GM21737 (cell line): Measurements from ENCODE around the gene PLIN4.
A peak's percentile ranks its signal among the peaks of the same experiment; 100 is the strongest.

Experiments
- ATAC-seq: cut with Tn5 transposase; IDR thresholded peaks from one replicate; pipeline ENCODE4 v1.9.1; 2021; ENCODE audit warnings: mild to moderate bottlenecking, moderate library complexity; ENCODE audit not compliant: unreplicated experiment

PLIN4 gene

DNA sequence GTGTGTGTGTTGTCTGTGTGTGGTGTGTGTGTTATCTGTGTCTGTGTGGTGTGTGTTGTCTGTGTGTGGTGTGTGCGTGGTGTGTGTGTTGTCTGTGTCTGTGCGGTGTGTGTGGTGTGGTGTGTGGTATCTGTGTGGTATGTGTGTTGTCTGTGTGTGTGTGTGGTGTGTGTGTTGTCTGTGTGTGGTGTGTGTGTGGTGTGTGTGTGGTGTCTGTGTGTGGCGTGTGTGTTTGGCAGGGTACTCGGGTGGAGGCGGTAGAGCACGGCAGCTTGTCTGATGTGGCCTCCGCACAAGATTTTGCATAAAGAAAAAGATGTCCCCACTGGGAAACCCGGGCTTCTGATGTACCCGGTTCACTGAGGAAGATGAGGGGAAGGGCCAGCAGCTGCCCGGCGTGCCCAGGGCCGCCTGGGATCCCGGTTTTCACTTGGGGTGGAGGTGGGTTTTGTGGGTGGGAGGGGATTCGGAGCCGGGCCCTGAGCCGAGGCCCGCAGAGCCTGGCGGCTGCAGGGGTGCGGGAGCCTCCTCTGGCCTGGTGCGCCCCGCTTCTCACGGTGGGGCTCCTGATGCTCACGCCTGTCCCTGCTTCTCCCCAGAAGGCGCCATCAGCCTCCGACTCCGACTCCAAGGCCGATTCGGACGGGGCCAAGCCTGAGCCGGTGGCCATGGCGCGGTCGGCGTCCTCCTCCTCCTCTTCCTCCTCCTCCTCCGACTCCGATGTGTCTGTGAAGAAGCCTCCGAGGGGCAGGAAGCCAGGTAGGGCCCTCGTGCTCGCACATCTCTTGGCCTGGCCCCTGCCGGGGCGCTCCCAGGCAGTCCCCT lies 25.0 kb downstream of the PLIN4 start:
- no peak for ATAC-seq

DNA sequence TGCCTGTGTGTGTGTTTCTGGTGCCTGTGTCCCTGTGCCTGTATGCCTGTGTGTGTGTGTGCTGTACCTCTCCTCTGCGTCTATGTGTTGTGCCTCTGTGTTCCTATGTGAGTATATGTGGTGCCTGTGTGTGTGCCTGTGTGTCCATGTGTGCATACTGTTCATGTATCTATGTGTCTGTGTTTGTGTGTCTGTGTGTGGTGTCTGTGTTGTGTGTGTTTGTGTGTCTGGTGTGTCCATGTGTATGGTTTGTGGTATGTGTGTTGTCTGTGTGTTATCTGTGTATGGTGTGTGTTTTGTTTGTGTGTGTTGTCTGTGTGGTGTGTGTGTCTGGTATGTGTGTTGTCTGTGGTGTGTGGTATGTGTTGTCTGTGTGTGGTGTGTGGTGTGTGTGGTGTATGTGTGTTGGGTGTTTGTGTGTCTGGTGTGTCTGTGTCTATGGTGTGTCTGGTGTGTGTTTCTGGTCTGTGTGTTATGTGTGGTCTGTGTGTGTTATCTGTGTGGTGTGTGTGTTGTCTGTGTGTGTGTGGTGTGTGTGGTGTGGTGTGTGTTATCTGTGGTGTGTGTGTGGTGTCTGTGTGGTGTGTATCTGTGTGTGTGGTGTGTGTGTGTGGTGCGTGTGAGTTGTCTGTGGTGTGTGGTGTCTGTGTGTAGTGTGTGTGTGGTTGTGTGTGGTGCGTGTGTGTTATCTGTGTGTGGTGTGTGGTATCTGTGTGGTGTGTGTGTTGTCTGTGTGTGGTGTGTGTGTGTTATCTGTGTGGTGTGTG lies 25.8 kb downstream of the PLIN4 start:
- ATAC-seq: no peak

DNA sequence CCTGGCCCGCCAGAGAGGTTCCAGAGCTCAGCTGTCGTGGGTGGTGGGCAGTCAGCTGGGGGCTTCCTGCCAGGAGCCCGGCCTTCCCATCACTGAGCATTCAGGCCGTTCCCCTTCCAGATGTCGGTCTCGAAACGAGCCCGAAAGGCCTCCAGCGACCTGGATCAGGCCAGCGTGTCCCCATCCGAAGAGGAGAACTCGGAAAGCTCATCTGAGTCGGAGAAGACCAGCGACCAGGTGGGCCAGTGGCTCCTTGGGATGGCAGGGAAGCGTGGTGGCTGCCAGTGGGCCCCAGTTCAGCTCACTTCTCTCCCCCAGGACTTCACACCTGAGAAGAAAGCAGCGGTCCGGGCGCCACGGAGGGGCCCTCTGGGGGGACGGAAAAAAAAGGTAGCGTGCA lies 26.8 kb downstream of the PLIN4 start:
- ATAC-seq: no peak

DNA sequence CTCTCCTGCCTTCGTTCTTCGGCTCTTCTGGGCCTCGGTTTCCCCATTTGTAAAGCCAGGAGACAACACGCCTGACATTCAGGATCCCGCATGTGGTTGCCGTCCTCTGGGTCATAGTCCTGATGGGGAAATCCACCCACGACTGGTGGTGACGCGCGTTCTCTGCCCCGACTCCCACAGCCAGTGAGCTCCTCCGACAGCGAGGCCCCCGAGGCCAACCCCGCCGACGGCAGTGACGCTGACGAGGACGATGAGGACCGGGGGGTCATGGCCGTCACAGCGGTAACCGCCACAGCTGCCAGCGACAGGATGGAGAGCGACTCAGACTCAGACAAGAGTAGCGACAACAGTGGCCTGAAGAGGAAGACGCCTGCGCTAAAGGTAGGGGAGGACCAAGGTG lies 29.8 kb downstream of the PLIN4 start:
- ATAC-seq: no peak

DNA sequence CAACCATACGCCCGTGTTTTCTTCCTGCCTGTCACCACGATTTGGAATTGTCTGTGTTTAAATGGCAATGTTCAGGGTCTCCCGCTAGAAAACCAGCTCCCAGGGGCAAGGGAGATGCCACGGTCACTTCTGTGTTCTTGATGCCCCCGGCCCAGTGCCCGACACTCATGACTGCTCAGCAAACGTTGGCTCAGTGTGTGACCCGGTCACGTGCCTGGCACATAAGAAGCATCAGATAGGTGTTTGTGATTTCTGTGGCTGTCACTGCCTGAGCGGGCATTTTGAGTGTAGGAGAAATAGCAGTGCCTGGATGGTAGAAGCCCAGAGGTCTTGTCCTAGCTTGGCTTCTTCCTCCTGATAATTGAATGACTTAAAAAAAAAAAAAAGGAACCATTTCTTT lies 30.7 kb downstream of the PLIN4 start:
- no peak for ATAC-seq

DNA sequence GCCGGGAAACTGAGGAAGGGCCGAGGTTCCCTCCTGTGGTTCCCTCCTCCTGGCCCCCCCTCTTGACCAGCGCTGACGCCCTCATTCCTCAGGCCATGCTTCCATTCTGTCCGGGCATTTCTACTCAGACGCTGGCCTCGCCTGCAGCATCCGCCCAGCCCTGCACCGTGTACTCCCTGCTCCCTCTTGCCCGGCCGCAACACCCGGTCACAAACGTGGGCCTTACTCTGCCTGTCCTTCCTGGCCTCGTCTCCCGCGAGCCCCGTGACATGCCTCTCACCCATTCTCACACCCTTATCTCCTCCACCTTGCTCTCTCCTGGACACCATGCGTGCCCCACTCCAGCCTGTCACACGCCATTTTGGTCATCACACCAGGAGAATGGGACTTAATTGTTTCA lies 34.9 kb downstream of the PLIN4 start:
- no peak for ATAC-seq

DNA sequence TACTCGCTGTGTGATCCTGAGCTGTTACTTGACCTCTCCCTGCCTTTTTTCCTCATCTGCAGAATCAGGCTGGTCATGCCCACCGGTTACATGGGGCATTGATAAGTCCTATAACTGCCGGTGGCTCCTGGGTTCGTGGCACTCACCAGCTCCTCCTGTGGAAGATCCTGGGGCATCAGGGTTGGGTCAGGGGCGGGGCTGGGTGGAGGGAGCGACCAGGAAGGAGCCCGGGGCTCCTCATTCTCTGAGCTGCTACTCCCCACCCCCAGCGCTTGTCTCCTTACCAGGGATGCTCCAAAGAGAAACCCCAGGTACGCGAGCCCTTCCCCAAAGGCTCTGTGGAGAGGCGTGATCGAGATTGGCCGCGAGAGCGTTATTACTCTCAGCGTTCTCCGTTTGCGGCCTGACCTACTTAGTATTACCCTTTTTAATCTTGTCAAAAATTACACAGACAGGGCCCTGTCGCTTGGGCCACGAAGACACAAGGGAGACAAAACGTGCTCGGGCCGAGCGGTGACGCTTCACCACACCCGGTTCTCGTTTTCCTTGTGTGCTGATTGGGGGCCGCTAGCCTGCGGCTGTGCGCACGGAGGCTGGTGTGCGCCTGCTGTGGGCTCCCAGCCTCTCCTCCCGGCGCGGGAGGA lies 35.4 kb downstream of the PLIN4 start:
- no peak for ATAC-seq

DNA sequence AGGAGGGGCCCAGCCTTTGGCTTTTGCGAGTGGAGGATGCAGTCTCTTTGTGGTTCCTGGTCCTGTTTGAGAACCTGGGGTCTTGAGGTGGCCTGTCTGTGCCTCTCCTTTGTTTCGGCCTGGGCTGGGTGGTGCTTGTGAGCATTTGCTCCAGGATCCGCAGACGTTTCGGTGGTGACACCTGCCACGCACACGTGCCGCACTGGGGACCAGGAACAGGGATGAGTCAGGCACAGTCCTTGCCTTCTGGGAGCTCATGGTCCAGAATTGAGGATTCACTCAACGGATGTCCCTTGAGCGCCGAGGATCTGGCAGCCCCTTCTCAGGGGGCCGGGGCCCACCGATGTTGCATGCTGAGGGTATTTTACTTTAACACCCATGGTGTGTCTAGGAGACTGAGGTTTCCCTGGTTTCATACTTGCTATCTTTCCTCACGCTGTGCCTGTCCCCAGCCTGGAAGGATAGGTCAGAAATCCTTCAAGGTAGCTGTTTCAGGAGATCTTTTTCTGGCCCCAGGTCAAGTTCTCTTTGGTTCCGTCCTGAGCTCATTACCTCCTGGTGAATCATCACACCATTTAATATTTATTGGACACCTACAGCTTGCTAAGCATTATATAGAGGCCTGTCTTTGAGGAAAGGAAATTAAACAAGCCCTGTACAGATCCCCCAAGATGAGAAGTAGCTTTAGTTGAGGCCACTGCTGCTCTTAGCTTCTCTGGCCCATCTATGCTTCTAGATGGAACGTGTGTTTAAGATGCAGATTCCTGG lies 41.1 kb downstream of the PLIN4 start:
- no peak for ATAC-seq

DNA sequence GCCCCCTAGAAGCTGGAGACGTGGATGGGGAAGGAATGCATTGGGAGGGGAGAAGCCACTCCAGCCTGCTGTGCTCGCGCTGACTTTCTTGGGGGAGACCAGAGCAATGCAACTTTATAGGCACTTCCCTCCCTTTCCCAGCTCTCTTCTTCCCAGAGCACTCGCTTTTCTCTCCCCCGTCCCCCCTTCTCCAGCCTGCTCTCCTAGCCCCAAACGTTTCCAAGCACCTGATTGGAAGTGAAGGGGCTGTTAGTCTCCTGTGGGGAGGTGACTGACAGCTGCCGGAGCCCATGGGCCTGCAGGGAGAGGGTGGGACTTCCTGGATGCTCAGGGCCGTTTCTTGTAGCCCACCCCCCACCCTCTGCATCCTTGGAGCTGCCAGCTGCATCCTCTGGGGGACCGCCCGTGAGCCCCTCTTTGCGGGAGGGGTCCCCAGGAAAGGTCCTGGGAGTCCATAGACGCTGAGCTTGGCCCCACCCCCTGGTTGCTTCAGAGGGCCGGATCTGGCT lies 43.7 kb downstream of the PLIN4 start:
- no peak for ATAC-seq

DNA sequence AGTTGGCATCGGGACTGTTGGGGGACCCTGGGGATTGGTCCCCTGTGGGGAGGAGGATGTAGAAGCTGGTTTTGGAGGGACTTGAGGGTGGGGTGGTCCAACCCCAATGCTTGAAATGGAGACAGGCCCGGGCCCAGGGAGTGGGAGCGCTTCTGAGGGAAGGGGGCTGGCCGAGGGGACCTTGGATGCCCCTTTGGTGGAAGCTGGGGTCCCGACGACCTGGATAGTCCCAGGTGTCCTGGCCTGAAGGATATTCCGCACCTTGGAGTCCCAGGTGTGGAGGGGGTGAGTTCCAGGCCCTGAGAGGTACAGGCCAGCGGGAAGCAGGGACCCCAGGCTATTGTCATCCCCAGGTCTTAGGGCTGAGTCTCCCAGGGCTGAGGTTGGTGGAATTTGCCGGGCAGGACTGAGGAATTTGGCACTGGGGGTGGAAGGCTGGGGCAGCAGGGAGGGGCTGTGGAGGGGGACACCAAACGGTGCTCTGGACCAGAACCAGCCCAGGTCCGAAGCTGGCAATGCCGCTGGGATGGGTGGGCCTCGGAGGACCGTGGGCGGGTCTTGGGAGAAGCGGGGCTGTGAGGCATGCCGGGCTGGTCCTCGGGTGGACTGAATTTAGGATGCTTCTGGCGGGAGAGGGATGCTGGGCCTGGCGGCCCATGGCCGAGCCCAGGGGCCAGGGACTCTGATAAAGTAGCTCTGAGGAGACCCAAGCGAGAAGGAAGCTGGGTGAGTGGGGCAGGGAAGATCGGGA lies 44.3 kb downstream of the PLIN4 start:
- ATAC-seq: no peak

DNA sequence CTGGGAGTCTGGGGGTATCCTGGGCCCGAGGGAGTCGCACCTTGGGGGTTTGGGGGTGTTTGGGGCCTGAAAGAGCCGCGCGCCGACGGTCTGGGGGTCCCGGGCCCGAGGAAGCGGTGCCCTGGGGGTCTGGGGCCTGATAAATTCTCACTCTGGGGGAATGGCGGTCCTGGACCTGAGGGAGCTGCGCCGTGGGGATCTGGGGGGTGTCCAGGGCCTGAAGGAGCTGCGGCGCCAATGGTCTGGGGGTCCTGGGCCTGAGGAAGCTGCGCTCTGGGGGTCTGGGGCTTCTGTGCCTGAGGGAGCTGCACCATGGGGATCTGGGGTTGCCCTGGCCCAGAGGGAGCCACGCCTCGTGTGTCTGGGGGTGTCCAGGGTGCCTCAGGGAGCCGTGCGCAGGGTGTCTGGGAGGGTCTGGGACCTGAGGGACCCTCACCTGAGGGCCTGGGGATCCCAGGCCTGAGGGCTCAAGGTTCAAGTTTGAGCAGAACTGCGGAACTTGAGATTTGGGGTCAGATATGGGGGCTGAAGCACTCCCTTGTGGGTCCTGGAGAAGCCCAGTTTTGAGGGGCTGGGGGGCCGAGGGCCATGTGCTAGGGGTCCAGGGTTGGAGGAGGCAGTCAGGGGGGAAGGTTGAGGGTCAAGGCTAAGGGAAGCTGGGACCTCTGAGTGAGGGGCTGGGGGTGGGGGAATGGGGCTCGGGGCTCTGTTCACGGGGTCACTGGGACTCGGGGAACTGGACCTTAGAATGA lies 45.1 kb downstream of the PLIN4 start:
- no peak for ATAC-seq

DNA sequence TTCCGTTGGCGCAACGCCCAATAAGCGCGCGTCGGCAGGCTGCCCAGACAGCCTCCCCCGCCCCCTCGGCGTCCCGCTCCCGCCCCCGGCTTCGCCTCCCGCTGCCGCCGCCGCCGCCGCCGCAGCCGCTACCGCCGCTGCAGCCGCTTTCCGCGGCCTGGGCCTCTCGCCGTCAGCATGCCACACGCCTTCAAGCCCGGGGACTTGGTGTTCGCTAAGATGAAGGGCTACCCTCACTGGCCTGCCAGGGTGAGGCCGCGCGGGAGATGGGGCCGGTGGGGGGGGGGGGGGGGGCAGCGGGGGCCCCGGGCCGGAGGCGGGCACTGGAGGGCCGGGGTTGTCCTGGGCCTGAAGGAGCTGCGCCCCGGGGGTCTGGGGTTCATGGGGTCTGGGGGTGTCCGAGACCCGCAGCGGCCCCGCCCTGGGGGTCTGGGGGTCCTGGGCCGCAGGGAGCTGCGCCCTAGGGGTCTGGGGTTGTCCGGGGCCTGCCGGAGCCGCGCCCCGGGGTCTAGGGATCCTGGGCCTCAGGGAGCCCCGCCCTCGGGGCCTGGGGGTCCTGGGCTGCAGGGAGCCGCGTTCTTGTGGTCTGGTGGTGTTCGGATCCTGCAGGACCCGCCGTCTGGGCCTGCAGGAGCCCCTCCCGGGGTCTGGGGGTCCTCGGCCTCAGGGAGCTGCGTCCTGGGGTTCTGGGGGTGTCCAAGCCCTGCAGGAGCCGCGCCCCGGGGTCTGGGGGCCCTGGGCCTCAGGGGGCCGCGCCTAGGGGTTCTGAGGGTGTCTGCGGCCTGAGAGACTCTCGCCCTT lies 45.9 kb downstream of the PLIN4 start, which contains the start of gene HDGFL2:
HDGFL2 (plus strand) TSS at position 124 of the 801 bp plus-strand sequence; CDS start at position 178, 54 bp downstream.
- ATAC-seq: peak; percentile 1

DNA sequence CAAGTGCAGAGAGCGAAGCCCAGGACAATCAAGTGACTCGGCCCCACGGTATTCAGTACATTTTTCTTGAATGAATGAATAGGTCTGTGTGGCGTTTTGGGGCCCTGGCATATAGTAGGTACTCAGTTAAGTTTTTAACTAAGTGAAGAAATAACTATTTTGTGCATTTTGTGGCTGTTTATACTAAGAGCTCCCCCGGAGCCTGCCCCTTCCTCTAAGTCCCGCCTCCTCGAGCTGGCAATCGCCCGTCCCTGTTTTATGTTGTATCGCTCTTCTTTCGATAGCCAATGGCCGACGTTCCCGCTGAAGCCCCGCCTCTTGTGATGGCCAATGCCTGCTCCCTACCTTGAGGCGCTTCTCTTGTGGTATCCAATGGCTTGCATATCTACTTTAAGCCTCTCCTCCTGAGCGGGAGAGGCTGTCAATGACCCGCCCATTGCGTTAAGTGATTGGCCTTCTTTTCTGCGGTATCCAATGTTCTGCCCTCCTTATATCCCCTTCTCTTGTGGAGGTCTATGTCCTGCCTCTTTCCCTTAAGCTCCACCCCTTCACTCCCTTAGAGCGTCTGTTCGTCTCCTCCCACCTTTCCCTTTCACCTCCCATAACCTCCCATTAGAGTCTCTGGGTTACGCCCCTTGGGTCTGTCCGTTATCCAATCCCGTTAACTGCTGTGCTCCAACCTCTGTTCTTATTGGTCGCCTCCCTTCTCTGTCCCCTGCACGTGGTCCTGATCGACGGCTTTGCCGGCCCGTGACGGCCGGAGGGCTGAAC lies 46.7 kb downstream of the PLIN4 start:
- ATAC-seq: peak; percentile 73

DNA sequence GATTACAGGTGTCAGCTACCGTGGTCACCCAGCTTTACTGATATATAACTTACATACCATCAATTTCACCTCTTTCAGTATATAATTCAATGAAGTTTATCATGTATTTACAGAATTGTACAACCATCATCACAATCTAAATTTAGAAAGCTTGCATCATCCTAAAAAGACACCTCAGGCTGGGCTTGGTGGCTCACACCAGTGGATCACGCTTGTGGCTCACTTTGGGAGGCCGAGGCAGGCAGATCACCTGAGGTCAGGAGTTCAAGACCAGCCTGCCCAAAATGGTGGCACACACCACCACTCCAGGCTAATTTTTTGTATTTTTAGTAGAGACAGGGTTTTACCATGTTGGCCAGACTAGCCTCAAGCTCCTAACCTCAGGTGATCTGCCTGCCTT lies 50.5 kb downstream of the PLIN4 start:
- no peak for ATAC-seq

DNA sequence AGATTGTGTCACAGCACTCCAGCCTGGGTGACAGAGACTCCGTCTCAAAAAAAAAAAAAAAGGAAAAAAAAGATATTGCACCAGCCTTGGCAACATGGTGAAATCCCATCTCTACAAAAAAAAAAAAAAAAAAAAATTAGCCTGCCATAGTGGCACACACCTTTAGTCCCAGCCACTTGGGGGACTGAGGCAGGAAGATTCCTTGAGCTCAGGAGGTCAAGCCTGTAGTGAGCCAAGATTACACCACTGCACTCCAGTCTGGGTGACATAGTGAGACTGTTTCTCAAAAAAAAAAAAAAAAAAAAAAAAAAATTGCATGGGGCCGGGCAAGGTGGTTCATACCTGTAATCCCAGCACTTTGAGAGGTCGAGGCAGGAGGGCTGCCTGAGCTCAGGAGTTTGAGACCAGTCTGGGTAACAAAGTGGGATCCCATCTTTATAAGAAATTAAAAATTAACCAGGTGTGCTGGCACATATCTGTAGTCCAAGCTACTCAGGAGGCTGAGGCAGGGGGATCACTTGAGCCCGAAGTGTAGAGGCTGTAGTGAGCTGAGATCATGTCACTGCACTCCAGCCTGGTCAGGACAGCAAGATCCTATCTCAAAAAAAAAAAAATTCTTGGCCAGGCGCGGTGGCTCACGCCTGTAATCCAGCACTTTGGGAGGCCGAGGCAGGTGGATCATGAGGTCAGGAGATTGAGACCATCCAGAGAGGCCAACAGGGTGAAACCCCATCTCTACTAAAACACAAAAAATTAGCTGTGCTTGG lies 53.3 kb downstream of the PLIN4 start:
- ATAC-seq: no peak

DNA sequence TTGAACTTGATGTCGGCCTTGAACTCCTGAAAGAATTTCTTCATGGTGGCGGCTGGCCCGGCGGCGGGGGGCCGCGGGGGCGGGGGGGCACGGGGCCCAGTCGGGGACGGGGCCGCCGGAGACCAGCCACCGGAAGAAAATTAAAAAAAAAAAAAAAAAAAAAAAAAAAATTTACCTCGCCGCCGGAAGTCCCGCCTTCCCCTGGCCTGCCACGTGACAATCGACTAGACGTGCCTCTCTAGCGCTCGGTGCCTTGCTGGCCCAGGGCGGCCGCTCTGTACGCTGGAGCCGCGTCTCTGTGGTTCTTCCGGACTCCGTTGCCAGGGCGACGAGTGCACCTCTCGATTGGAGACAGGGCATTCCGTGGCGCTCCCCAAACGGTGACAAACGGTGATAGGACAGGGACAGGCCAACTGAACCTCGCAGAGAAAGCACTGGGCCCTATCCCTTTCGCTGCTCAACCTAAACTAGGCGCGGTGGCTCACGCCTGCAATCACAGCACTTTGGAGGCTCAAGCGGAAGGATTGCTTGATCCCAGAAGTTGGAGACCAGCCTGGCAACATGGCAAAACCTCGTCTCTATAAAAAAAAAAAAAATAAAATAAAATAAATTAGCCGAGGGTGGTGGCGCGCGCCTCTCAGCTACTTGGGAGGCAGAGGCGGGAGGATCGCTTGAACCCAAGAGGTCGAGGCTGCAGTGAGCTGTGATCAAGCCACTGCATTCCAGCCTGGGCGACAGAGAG lies 60.5 kb downstream of the PLIN4 start, which contains the start of gene UBXN6:
UBXN6 (minus strand) TSS at position 141 of the 742 bp plus-strand sequence; CDS start at position 44, 97 bp downstream.
- peak; percentile 81 for ATAC-seq
